ENCODE data around the gene ICAM1. TPM values are rescaled to one million over a fixed set of nuclear protein-coding genes. Genes with fewer than 3 reads are reported as not detected.
A peak's percentile ranks its signal among the peaks of the same experiment; 100 is the strongest.

The ICAM1 gene
- total RNA-seq, 1 donor from 2014 or later: 0.80 TPM

DNA sequence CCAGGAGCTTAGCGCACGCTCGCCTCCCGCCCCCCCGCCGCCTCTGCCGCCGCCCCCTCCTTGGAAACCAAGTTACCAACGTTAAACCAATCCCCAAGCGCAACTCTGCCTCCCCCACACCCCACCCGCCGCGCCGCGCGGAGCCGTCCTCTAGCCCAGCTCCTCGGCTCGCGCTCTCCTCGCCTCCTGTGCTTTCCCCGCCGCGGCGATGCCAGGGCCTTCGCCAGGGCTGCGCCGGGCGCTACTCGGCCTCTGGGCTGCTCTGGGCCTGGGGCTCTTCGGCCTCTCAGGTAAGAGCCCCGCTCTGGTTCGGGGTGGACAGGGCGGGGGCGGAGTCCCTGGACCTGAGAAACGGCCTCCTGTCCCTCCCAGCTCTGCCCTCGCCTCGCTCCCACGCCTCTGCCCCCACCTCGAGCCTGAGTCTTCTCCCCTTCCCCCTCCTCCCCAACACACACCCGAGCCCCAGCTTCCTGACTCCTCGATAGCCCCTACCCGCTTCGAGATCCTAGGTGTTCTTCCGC lies 19.0 kb downstream of the ICAM1 start, which contains the start of gene ICAM5:
ICAM5 (plus strand) TSS at position 117 of the 521 bp plus-strand sequence; CDS start at position 209, 92 bp downstream.
- Histone ChIP-seq H3K36me3 (no peaks in the 10 kb centered on the region), H3K9me3 (ENCODE audit: low read depth) (no peaks in the 10 kb centered on the region), H3K79me2 (ENCODE audit: low read depth) (no peaks in the 10 kb centered on the region), H3K27ac (no peak within 1 kb of the TSS), H3K27me3 (peaks cover 100% of the 10 kb centered on the region), H2AFZ (replicated peaks) (no peak within 1 kb of the TSS), H3F3A (ENCODE audit: low read depth) (peaks cover 69% of the 10 kb centered on the region), H3K9ac (no peak within 1 kb of the TSS), H4K20me1 (ENCODE audit: low read depth) (peaks cover 58% of the 10 kb centered on the region), H3K4me1 (peaks cover 14% of the 10 kb centered on the region), H3K4me2 (peak within 1 kb of the TSS; percentile 75), H3K4me3 (peak within 1 kb of the TSS; percentile 39)
- DNase-seq (ENCODE audit: low spot score): no peak
- H3K27me3 Mint-ChIP-seq (ENCODE audit: insufficient read depth, low read depth): peaks cover 90% of the 10 kb centered on the region
- peak within 1 kb of the TSS; percentile 83 for H3K4me3 Mint-ChIP-seq
- TF ChIP-seq EZH2phosphoT487 (IDR thresholded peaks at IDR 0.05): no peak
- TF ChIP-seq, protein P1, sequence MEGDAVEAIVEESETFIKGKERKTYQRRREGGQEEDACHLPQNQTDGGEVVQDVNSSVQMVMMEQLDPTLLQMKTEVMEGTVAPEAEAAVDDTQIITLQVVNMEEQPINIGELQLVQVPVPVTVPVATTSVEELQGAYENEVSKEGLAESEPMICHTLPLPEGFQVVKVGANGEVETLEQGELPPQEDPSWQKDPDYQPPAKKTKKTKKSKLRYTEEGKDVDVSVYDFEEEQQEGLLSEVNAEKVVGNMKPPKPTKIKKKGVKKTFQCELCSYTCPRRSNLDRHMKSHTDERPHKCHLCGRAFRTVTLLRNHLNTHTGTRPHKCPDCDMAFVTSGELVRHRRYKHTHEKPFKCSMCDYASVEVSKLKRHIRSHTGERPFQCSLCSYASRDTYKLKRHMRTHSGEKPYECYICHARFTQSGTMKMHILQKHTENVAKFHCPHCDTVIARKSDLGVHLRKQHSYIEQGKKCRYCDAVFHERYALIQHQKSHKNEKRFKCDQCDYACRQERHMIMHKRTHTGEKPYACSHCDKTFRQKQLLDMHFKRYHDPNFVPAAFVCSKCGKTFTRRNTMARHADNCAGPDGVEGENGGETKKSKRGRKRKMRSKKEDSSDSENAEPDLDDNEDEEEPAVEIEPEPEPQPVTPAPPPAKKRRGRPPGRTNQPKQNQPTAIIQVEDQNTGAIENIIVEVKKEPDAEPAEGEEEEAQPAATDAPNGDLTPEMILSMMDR (IDR thresholded peaks at IDR 0.05): no peak
- TF ChIP-seq EZH2 (IDR thresholded peaks at IDR 0.05): no peak
- H3K4me1 Mint-ChIP-seq: peaks cover 24% of the 10 kb centered on the region
- H3K9me3 Mint-ChIP-seq: peaks cover 3% of the 10 kb centered on the region
- no peaks in the 10 kb centered on the region for H3K36me3 Mint-ChIP-seq
- no peak within 1 kb of the TSS for H3K27ac Mint-ChIP-seq

DNA sequence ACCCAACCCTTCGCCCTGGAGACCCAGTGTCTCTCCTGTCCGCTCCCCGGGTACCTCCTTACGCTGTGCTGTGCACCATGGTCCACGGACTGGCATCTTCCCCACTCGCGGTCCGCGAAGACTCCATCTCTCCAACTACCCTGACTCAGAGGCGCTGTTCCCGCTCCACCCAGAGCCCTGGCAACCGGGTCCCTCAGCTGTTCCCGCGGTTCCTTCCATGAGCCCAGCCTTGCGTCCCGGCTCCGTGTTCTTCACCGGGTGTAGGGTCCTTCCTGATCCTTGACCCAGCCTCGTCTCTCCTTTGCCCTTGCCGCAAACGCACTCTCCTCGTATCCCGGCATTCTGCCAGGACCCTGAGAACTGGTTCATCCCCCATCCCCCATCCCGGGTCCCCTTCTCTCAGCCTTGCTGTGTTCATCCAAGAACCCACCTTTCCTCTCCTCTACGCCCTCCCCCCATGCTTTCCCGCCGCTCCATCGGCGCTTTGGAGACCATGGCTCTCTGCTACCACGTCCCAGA lies 19.5 kb downstream of the ICAM1 start:
- peak overlapping the region; percentile 39 for H3K4me3 ChIP-seq
- H3K4me1 ChIP-seq: peaks cover 14% of the 10 kb centered on the region
- peak overlapping the region; percentile 75 for H3K4me2 ChIP-seq
- no peaks in the 10 kb centered on the region for H3K79me2 ChIP-seq (ENCODE audit: low read depth)
- H3K4me1 Mint-ChIP-seq: peaks cover 24% of the 10 kb centered on the region
- TF ChIP-seq, protein P1 (IDR thresholded peaks at IDR 0.05): no peak
- TF ChIP-seq EZH2phosphoT487 (IDR thresholded peaks at IDR 0.05) (peak; percentile 16), EZH2 (IDR thresholded peaks at IDR 0.05) (peak; percentile 76)
- H3K27ac Mint-ChIP-seq: no peak overlapping the region
- no peak overlapping the region for H2AFZ ChIP-seq (replicated peaks)
- H3K27ac ChIP-seq: no peak overlapping the region
- peaks cover 3% of the 10 kb centered on the region for H3K9me3 Mint-ChIP-seq
- no peaks in the 10 kb centered on the region for H3K9me3 ChIP-seq (ENCODE audit: low read depth)
- peak; percentile 40 for DNase-seq (ENCODE audit: low spot score)
- H3K36me3 ChIP-seq: no peaks in the 10 kb centered on the region
- peak overlapping the region; percentile 83 for H3K4me3 Mint-ChIP-seq
- H3K27me3 ChIP-seq: peaks cover 100% of the 10 kb centered on the region
- peaks cover 73% of the 10 kb centered on the region for H3F3A ChIP-seq (ENCODE audit: low read depth)
- H3K9ac ChIP-seq: no peak overlapping the region
- H4K20me1 ChIP-seq (ENCODE audit: low read depth): peaks cover 63% of the 10 kb centered on the region
- peaks cover 90% of the 10 kb centered on the region for H3K27me3 Mint-ChIP-seq (ENCODE audit: insufficient read depth, low read depth)
- H3K36me3 Mint-ChIP-seq: no peaks in the 10 kb centered on the region

DNA sequence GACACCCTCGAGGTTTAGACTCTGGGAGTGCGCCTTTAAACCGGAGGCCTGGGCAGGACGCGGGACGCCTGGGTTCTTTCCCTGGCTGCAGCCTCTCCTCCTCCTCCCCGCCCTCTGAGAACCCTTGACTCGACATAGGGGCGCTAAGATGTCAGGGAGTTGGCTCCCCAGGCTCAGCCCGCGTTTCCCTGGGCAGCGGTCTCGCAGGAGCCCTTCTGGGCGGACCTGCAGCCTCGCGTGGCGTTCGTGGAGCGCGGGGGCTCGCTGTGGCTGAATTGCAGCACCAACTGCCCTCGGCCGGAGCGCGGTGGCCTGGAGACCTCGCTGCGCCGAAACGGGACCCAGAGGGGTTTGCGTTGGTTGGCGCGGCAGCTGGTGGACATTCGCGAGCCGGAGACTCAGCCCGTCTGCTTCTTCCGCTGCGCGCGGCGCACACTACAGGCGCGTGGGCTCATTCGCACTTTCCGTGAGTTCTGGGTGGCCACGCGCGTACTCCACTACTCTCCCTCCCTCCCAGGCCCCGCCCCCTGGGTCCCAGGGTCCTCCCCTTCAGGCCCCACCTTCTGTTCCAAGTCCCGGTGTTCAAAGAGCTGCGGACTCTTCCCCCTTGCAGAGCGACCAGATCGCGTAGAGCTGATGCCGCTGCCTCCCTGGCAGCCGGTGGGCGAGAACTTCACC lies 20.1 kb downstream of the ICAM1 start:
- H3K4me2 ChIP-seq: peak overlapping the region; percentile 75
- H3K27ac ChIP-seq: no peak overlapping the region
- H3K9me3 Mint-ChIP-seq: peaks cover 3% of the 10 kb centered on the region
- H3K4me1 Mint-ChIP-seq: peaks cover 30% of the 10 kb centered on the region
- peak overlapping the region; percentile 39 for H3K4me3 ChIP-seq
- peaks cover 76% of the 10 kb centered on the region for H3F3A ChIP-seq (ENCODE audit: low read depth)
- H3K36me3 Mint-ChIP-seq: no peaks in the 10 kb centered on the region
- H3K9me3 ChIP-seq (ENCODE audit: low read depth): no peaks in the 10 kb centered on the region
- H3K79me2 ChIP-seq (ENCODE audit: low read depth): no peaks in the 10 kb centered on the region
- peaks cover 69% of the 10 kb centered on the region for H4K20me1 ChIP-seq (ENCODE audit: low read depth)
- H3K27me3 ChIP-seq: peaks cover 100% of the 10 kb centered on the region
- peak; percentile 65 for DNase-seq (ENCODE audit: low spot score)
- H3K9ac ChIP-seq: no peak overlapping the region
- no peaks in the 10 kb centered on the region for H3K36me3 ChIP-seq
- no peak overlapping the region for H3K27ac Mint-ChIP-seq
- peaks cover 90% of the 10 kb centered on the region for H3K27me3 Mint-ChIP-seq (ENCODE audit: insufficient read depth, low read depth)
- peak overlapping the region; percentile 68 for H2AFZ ChIP-seq (replicated peaks)
- peaks cover 14% of the 10 kb centered on the region for H3K4me1 ChIP-seq
- H3K4me3 Mint-ChIP-seq: peak overlapping the region; percentile 83
- TF ChIP-seq EZH2 (IDR thresholded peaks at IDR 0.05): peak; percentile 82
- TF ChIP-seq, protein P1 (IDR thresholded peaks at IDR 0.05): no peak
- peak; percentile 88 for TF ChIP-seq EZH2phosphoT487 (IDR thresholded peaks at IDR 0.05)

Data from neural progenitor cell (in vitro differentiated cells).